Left lung (tissue), 10 donors: ENCODE measurements around the gene ATL2. TPM values are rescaled to one million over a fixed set of nuclear protein-coding genes. Genes with fewer than 3 reads are reported as not detected.
A peak's percentile ranks its signal among the peaks of the same experiment; 100 is the strongest.

ENCODE experiments used
- ATAC-seq: fragments of 200-7000 bp; cut with Tn5 transposase; one replicate; pipeline ENCODE4 v1.9.1; 2020; ENCODE audit warnings: moderate library complexity
- DNase-seq, 4 donors: peaks; one replicate each; pipeline ENCODE4 v3.0.0-alpha.2; 2013 to 2020
- H3K27ac ChIP-seq, 2 donors: fragments of 200-600 bp; sonication (generic) in 1 of 2; one replicate each; pipeline versions ENCODE4 v1.5.0 to v1.8.0; 2020 to 2021
- H3K27me3 ChIP-seq, 2 donors: fragments of 200-600 bp; sonication (generic) in 1 of 2; one replicate each; pipeline versions ENCODE4 v1.5.0 to v1.8.0; 2020 to 2021
- H3K36me3 ChIP-seq, 2 donors: fragments of 200-600 bp; sonication (generic) in 1 of 2; one replicate each; pipeline versions ENCODE4 v1.5.0 to v1.8.0; 2020 to 2021
- H3K4me1 ChIP-seq, 2 donors: fragments of 200-600 bp; one replicate each; pipeline ENCODE4 v1.8.0; 2021
- H3K4me3 ChIP-seq, 2 donors: fragments of 200-600 bp; sonication (generic) in 1 of 2; one replicate each; pipeline versions ENCODE4 v1.5.0 to v1.8.0; 2020 to 2021; ENCODE audit warnings: mild to moderate bottlenecking in 1 of 2
- H3K9me3 ChIP-seq, 2 donors: fragments of 200-600 bp; sonication (generic) in 1 of 2; one replicate each; pipeline versions ENCODE4 v1.5.0 to v1.8.0; 2020 to 2021
- CTCF ChIP-seq, 2 donors: fragments of 200-600 bp; sonication (generic) in 1 of 2; IDR thresholded peaks; one replicate each; pipeline versions ENCODE4 v1.5.0 to v1.8.0; 2021; ENCODE audit warnings: antibody characterized with exemption in 2 of 2
- intact Hi-C, 2 donors: fragments of 100-400 bp; cut with DNase I; formaldehyde crosslinking; loops; one replicate each; pipeline versions ENCODE4 v1.11.2 to v1.14.2; 2022
- polyA plus RNA-seq, 6 donors: library from polyadenylated mRNA; unstranded; fragments of 120-200 nt; gene quantifications; one replicate each; pipeline ENCODE4 v1.2.1, GENCODE V29; 2013; ENCODE audit not compliant: insufficient read length in 6 of 6
- total RNA-seq, 2 donors: library from RNA; stranded (reverse); fragmentation: NEBNext Ultra II Directional; extraction: Animal tissue kit (Norgen Biotek cat#: 25700); gene quantifications; one replicate each; pipeline ENCODE4 v1.2.1, GENCODE V29; 2021
- donor health status: DM: no; HTN: yes; CAD: no.
- donor health status: DM: no; HTN: no; CAD: no.

The ATL2 gene
- total and polyA plus RNA-seq, 8 donors, result 42.2 to 77.0 (median 69.2) TPM

DNA sequence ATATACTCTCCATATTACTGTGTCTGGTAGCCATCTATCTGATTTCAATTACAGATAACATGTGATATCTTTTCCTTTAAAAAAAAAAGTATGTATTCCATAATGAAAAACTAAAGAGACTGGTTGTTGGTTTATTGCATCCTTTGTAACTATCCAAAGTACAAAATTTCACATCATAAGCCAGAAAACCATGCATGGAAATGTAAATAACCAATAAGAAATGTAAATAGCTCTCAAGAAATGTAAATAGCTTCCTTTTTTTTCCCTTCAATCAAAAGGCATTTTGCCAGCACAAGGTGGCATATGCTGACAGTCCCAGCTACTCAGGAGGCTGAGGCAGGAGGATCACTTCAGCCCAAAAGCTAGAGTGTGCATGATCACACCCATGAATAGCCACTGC, 59.3 kb downstream of the ATL2 start:
- Histone ChIP-seq H3K4me3 (no peak overlapping the region), H3K4me1 (peaks cover 0 to 11% of the 10 kb centered on the region in 2 donors), H3K9me3 (no peaks in the 10 kb centered on the region), H3K36me3 (peaks cover 0 to 40% of the 10 kb centered on the region in 2 donors), H3K27me3 (no peaks in the 10 kb centered on the region), H3K27ac (no peak overlapping the region)
- TF ChIP-seq CTCF (IDR thresholded peaks at IDR 0.05), result no peak
- intact Hi-C loops, result no loop called here
- DNase-seq (no peak), ATAC-seq (no peak)

DNA sequence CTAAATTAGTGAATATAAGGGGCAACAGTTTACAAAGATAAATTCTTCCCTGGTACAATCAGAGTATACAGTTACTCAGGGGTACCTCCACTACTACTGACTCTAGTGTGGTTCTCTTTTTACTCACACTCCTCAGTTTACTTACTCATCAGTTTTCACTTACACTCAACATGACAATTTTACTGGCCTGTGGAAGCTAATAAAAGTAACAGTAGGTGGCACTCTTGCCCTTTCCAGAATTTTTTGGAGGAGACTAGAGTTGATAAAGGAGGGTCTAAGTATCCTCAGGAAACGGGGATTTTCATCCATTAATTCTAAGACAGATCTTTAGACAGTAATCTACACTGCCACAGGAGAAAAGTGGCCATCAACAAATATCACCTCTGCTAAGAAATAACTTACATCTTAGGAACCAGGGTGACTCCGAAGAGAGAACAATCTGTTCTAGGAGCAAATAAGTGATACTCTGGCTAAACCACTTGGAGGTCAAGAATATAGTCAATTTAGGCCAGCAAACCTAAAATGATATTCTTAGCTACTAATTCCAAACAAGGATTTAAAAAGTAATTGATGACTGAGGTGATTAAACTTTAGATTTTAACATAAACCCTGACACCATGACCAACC, 61.3 kb downstream of the ATL2 start:
- intact Hi-C loops, result no loop called here
- H3K4me1 ChIP-seq, result no peaks in the 10 kb centered on the region
- ATAC-seq, result peak; percentile 85
- DNase-seq, result peak in 2 of 4 donors; percentile 28 to 44
- H3K27ac ChIP-seq, result no peak overlapping the region
- no peak overlapping the region for H3K4me3 ChIP-seq
- H3K36me3 ChIP-seq, result peaks cover 0 to 55% of the 10 kb centered on the region in 2 donors
- H3K27me3 ChIP-seq, result no peaks in the 10 kb centered on the region
- peak; percentile 65 to 69 for TF ChIP-seq CTCF (IDR thresholded peaks at IDR 0.05)
- H3K9me3 ChIP-seq, result no peaks in the 10 kb centered on the region

GRCh38 chr2:38308821-38309220, 68.3 kb downstream of the ATL2 start:
- Histone ChIP-seq H3K27me3 (no peaks in the 10 kb centered on the region), H3K27ac (no peak overlapping the region), H3K4me1 (no peaks in the 10 kb centered on the region), H3K4me3 (no peak overlapping the region), H3K36me3 (peaks cover 0 to 47% of the 10 kb centered on the region in 2 donors), H3K9me3 (no peaks in the 10 kb centered on the region)
- no peak for TF ChIP-seq CTCF (IDR thresholded peaks at IDR 0.05)
- intact Hi-C loops, result no loop called here
- ATAC-seq (peak; percentile 76), DNase-seq (no peak)

DNA sequence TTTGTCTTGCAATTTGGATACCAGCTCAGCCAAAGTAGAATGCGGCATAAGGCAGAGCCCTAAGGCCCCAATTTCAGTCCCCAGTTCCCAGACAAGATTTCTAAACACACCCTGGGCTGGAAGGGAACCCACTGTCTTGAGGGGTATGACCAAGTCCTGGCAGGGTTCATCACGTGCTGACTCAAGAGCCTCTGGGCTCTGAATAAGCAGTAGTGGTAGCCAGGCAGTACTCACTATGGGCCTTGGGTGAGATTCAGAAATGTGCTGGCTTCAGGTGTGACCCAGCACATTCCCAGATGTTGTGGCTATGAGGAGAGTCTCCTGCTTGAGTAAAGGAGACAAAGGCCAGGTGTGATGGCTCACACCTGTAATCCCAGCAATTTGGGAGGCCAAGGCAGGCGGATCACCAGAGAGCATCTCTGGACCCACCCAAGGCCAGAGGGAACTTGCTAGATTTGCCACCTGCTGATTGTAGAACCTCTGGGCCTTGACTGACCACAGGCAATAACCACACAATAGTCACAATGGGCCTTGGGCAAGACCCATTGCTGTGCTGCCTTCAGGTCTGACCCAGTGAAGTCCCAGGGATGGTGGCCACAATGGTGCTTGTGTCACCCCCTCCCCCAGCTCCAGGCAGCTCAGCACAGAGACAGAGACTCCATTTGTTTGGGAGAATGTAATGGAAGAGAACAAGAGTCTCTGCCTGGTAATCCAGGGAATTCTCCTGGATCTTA, 74.9 kb downstream of the ATL2 start:
- H3K9me3 ChIP-seq, result no peaks in the 10 kb centered on the region
- H3K4me1 ChIP-seq, result no peaks in the 10 kb centered on the region
- no peaks in the 10 kb centered on the region for H3K27me3 ChIP-seq
- H3K27ac ChIP-seq, result no peak overlapping the region
- no peak for TF ChIP-seq CTCF (IDR thresholded peaks at IDR 0.05)
- ATAC-seq (peak; percentile 17), DNase-seq (no peak)
- intact Hi-C loops, result no loop called here
- no peak overlapping the region for H3K4me3 ChIP-seq
- peaks cover 0 to 35% of the 10 kb centered on the region in 2 donors for H3K36me3 ChIP-seq

GRCh38 chr2:38301340-38301968, 75.6 kb downstream of the ATL2 start:
- ATAC-seq, result peak; percentile 77
- no peak overlapping the region for H3K27ac ChIP-seq
- H3K36me3 ChIP-seq, result peaks cover 0 to 39% of the 10 kb centered on the region in 2 donors

More at GRCh38 chr2:38301340-38301968, 75.6 kb downstream of the ATL2 start:
- no peak for TF ChIP-seq CTCF (IDR thresholded peaks at IDR 0.05)
- no peak overlapping the region for H3K4me3 ChIP-seq
- no peaks in the 10 kb centered on the region for H3K27me3 ChIP-seq
- no peaks in the 10 kb centered on the region for H3K9me3 ChIP-seq
- intact Hi-C loops, result no loop called here
- H3K4me1 ChIP-seq, result no peaks in the 10 kb centered on the region
- no peak for DNase-seq
